ENCODE results near the gene ABHD10. TPM values are rescaled to one million over a fixed set of nuclear protein-coding genes. Genes with fewer than 3 reads are reported as not detected.

Gene ABHD10
- 34.4 and 36.1 TPM in 2 replicates for total RNA-seq (2014; rRNA removed; shearing (Covaris generic))

- no peaks in the 10 kb centered on the region for H3K36me3 ChIP-seq (replicated peaks; ENCODE audit: control insufficient read depth, insufficient read depth, low read length)
- peak within 1 kb of the TSS; percentile 60 for H3K4me3 ChIP-seq (ENCODE audit: insufficient read depth, low read depth, low read length)
- peak; percentile 81 for DNase-seq
- no peaks in the 10 kb centered on the region for H3K27me3 ChIP-seq (ENCODE audit: control insufficient read depth, insufficient read depth, low read length)
Measured at GRCh38 chr3:111978583-111979433, at the start of gene ABHD10. Gene ABHD10 (plus strand): TSS chr3:111979026. CDS start chr3:111979062, 36 bp downstream.

GRCh38 chr3:111929484-111929883 lies 49.3 kb upstream of the ABHD10 start:
- no peaks in the 10 kb centered on the region for H3K27me3 ChIP-seq (ENCODE audit: control insufficient read depth, insufficient read depth, low read length)
- DNase-seq = no peak
- H3K36me3 ChIP-seq (replicated peaks; ENCODE audit: control insufficient read depth, insufficient read depth, low read length) = no peaks in the 10 kb centered on the region
- no peak overlapping the region for H3K4me3 ChIP-seq (ENCODE audit: insufficient read depth, low read depth, low read length)

- no peak for DNase-seq
- Histone ChIP-seq H3K36me3 (replicated peaks; ENCODE audit: control insufficient read depth, insufficient read depth, low read length) (no peaks in the 10 kb centered on the region), H3K4me3 (ENCODE audit: insufficient read depth, low read depth, low read length) (no peak overlapping the region), H3K27me3 (ENCODE audit: control insufficient read depth, insufficient read depth, low read length) (no peaks in the 10 kb centered on the region)
Measured at GRCh38 chr3:111932946-111933345, 45.9 kb upstream of the ABHD10 start.

DNA sequence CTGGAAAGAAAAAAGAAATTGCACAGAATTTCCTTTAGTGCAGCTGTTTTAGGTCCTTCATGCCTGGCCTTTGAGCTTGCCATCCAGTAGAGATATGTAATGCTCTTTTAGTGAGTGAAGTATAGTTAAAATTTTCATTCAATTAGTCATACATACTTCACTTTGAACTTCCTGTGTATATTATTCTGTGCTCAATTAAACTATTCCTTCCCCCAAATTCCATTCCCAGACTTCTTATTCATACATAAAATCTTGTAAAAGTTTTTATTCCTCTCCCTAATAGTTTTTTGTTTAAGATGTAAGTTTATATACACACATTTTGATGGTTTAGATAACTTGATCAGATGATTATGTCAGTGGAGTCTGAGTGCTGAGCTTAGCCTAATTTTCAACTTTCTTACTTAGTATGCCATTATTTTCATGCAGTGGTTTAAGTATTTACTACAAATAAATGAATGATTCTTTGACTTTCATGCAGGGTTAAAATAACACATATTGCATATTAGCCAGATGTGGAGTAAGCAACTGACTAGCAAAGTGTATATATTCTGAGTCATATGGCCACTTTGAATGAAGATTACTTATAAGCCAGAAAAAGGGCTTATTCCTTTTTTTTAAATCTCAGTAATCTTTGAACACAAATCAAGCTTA lies 42.5 kb upstream of the ABHD10 start:
- no peaks in the 10 kb centered on the region for H3K27me3 ChIP-seq (ENCODE audit: control insufficient read depth, insufficient read depth, low read length)
- no peak overlapping the region for H3K4me3 ChIP-seq (ENCODE audit: insufficient read depth, low read depth, low read length)
- no peaks in the 10 kb centered on the region for H3K36me3 ChIP-seq (replicated peaks; ENCODE audit: control insufficient read depth, insufficient read depth, low read length)
- no peak for DNase-seq

GRCh38 chr3:111936967-111937366 lies 41.9 kb upstream of the ABHD10 start:
- H3K27me3 ChIP-seq (ENCODE audit: control insufficient read depth, insufficient read depth, low read length) = no peaks in the 10 kb centered on the region
- DNase-seq = no peak
- no peak overlapping the region for H3K4me3 ChIP-seq (ENCODE audit: insufficient read depth, low read depth, low read length)
- H3K36me3 ChIP-seq (replicated peaks; ENCODE audit: control insufficient read depth, insufficient read depth, low read length) = no peaks in the 10 kb centered on the region

DNA sequence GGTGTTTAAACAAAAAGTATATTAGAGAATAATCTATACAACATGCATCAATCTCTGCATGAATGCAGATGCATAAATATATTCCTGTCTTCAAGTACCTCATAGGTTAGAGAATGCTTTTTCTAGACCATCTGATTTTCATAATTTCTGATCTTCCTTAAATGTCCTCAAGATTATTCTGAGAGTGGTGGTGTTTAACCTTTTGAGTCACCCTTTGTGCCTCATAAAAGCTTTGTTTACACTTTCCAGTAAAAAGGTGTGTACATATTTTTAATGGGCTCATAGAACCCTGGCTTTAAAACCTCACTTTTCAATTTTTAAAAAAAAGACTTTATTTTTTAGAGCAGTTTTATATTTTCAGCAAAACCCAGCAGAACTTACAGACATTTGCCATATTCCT lies 41.0 kb upstream of the ABHD10 start:
- Histone ChIP-seq H3K36me3 (replicated peaks; ENCODE audit: control insufficient read depth, insufficient read depth, low read length) (no peaks in the 10 kb centered on the region), H3K4me3 (ENCODE audit: insufficient read depth, low read depth, low read length) (no peak overlapping the region), H3K27me3 (ENCODE audit: control insufficient read depth, insufficient read depth, low read length) (no peaks in the 10 kb centered on the region)
- no peak for DNase-seq

GRCh38 chr3:111939873-111940272 lies 39.0 kb upstream of the ABHD10 start:
- Histone ChIP-seq H3K27me3 (ENCODE audit: control insufficient read depth, insufficient read depth, low read length) (no peaks in the 10 kb centered on the region), H3K4me3 (ENCODE audit: insufficient read depth, low read depth, low read length) (no peak overlapping the region), H3K36me3 (replicated peaks; ENCODE audit: control insufficient read depth, insufficient read depth, low read length) (no peaks in the 10 kb centered on the region)
- no peak for DNase-seq

- DNase-seq = no peak
- H3K36me3 ChIP-seq (replicated peaks; ENCODE audit: control insufficient read depth, insufficient read depth, low read length) = no peaks in the 10 kb centered on the region
- H3K27me3 ChIP-seq (ENCODE audit: control insufficient read depth, insufficient read depth, low read length) = no peaks in the 10 kb centered on the region
- H3K4me3 ChIP-seq (ENCODE audit: insufficient read depth, low read depth, low read length) = no peak overlapping the region
Measured at GRCh38 chr3:111943533-111943932, 35.3 kb upstream of the ABHD10 start.

- H3K36me3 ChIP-seq (replicated peaks; ENCODE audit: control insufficient read depth, insufficient read depth, low read length) = no peaks in the 10 kb centered on the region
Measured at GRCh38 chr3:111944372-111944771, 34.5 kb upstream of the ABHD10 start.

DNA sequence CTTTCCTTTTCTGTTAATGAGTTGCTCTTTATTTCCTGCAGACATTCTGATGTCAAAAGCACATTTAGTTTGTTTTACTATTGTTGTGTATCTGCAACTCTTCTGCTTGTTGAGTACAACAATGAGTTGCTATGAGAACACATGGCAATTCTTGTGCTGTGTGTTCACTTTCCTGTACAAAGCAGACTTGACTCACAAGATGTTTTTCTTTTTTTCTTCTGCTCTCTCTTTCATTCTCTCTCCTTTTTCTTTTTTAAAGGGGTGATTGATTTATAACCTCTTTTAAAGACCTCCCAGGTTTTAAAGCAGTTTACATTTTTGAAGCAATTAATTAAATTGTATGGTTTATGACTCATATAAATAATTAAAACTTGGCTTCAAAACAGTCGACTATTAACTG lies 31.6 kb upstream of the ABHD10 start:
- no peak for DNase-seq
- H3K36me3 ChIP-seq (replicated peaks; ENCODE audit: control insufficient read depth, insufficient read depth, low read length) = no peaks in the 10 kb centered on the region
- H3K4me3 ChIP-seq (ENCODE audit: insufficient read depth, low read depth, low read length) = no peak overlapping the region
- H3K27me3 ChIP-seq (ENCODE audit: control insufficient read depth, insufficient read depth, low read length) = no peaks in the 10 kb centered on the region

More at GRCh38 chr3:111944372-111944771, 34.5 kb upstream of the ABHD10 start:
- DNase-seq = no peak
- Histone ChIP-seq H3K27me3 (ENCODE audit: control insufficient read depth, insufficient read depth, low read length) (no peaks in the 10 kb centered on the region), H3K4me3 (ENCODE audit: insufficient read depth, low read depth, low read length) (no peak overlapping the region)

GRCh38 chr3:111948786-111949185 lies 30.0 kb upstream of the ABHD10 start:
- Histone ChIP-seq H3K27me3 (ENCODE audit: control insufficient read depth, insufficient read depth, low read length) (no peaks in the 10 kb centered on the region), H3K36me3 (replicated peaks; ENCODE audit: control insufficient read depth, insufficient read depth, low read length) (no peaks in the 10 kb centered on the region), H3K4me3 (ENCODE audit: insufficient read depth, low read depth, low read length) (no peak overlapping the region)
- no peak for DNase-seq

DNA sequence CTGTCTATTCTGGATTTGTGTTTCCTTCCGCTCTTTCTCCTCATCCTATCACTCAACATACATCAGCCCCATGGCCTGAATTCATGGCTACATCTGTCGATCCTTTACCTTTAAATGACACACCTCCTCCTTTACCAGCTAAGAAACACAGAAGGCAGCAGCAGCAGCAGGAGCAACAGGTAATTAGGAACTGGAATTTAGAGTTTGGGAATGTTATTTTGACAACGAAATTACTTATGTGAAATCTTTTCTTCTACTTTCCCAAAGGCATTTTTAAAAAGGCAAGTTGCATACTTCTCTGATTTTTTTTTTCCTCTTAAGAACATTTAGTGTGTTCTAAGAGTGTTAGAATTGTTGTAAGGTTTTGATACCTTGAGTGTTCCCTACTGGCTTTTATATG lies 29.1 kb upstream of the ABHD10 start:
- Histone ChIP-seq H3K27me3 (ENCODE audit: control insufficient read depth, insufficient read depth, low read length) (no peaks in the 10 kb centered on the region), H3K4me3 (ENCODE audit: insufficient read depth, low read depth, low read length) (no peak overlapping the region), H3K36me3 (replicated peaks; ENCODE audit: control insufficient read depth, insufficient read depth, low read length) (no peaks in the 10 kb centered on the region)
- no peak for DNase-seq

- H3K4me3 ChIP-seq (ENCODE audit: insufficient read depth, low read depth, low read length) = no peak overlapping the region
- no peaks in the 10 kb centered on the region for H3K27me3 ChIP-seq (ENCODE audit: control insufficient read depth, insufficient read depth, low read length)
- DNase-seq = no peak
- no peaks in the 10 kb centered on the region for H3K36me3 ChIP-seq (replicated peaks; ENCODE audit: control insufficient read depth, insufficient read depth, low read length)
Measured at GRCh38 chr3:111951032-111951431, 27.8 kb upstream of the ABHD10 start.

DNA sequence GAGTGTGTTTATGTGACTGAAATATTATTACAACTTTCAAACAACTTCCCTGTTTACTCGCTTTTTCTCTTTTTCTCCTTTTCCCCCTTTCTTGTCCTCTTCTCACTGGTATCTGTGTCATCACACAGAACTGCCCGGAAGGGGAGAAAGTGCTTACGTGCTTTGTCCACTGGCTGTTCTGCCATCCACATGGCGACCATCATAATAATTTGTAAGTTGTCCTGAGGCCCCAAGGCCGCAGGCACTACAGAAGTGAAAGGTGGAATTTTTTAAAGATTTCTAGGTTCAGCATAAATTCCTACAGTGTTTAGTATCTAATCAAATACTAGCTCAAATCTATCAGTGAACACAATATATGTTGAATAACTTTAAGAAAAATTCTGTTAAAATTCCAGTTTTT lies 26.7 kb upstream of the ABHD10 start:
- Histone ChIP-seq H3K27me3 (ENCODE audit: control insufficient read depth, insufficient read depth, low read length) (no peaks in the 10 kb centered on the region), H3K4me3 (ENCODE audit: insufficient read depth, low read depth, low read length) (no peak overlapping the region), H3K36me3 (replicated peaks; ENCODE audit: control insufficient read depth, insufficient read depth, low read length) (no peaks in the 10 kb centered on the region)
- no peak for DNase-seq

GRCh38 chr3:111952866-111953450 lies 25.9 kb upstream of the ABHD10 start:
- Histone ChIP-seq H3K4me3 (ENCODE audit: insufficient read depth, low read depth, low read length) (no peak overlapping the region), H3K27me3 (ENCODE audit: control insufficient read depth, insufficient read depth, low read length) (no peaks in the 10 kb centered on the region), H3K36me3 (replicated peaks; ENCODE audit: control insufficient read depth, insufficient read depth, low read length) (no peaks in the 10 kb centered on the region)
- no peak for DNase-seq

All from H7 (cell line).